MG63 (cell line): Measurements from ENCODE around the gene MYO1G. TPM values are rescaled to one million over a fixed set of nuclear protein-coding genes. Genes with fewer than 3 reads are reported as not detected.
A peak's percentile ranks its signal among the peaks of the same experiment; 100 is the strongest.
"Not testable (repeated sequence)": the region's sequence is repeated elsewhere in the genome, so short reads cannot be mapped to it uniquely, and the experiment has no call there.

Source experiments
- DNase-seq: peaks from one replicate; pipeline ENCODE4 v3.0.0-alpha.2; 2020
- H3K27me3 ChIP-seq: fragments of 250-450 bp; sonication (Bioruptor Pico); 2 replicates; pipeline ENCODE4 v1.5.1; 2020; ENCODE audit warnings: mild to moderate bottlenecking, moderate library complexity
- H3K36me3 ChIP-seq: fragments of 250-450 bp; sonication (Bioruptor Pico); 2 replicates; pipeline ENCODE4 v1.5.1; 2020; ENCODE audit warnings: mild to moderate bottlenecking, moderate library complexity
- H3K4me3 ChIP-seq: fragments of 250-450 bp; sonication (Bioruptor Pico); 2 replicates; pipeline ENCODE4 v1.5.1; 2020; ENCODE audit warnings: mild to moderate bottlenecking, moderate library complexity
- H3K9me3 ChIP-seq: fragments of 250-450 bp; sonication (Bioruptor Pico); 2 replicates; pipeline ENCODE4 v1.5.1; 2020; ENCODE audit warnings: mild to moderate bottlenecking, moderate library complexity
- total RNA-seq: library from RNA; depleted of rRNA; stranded (reverse); fragments of >200 nt; shearing (Covaris generic); gene quantifications from 2 replicates; pipeline ENCODE4 v1.2.3, GENCODE V29; 2014; ENCODE audit warnings: low replicate concordance

Gene MYO1G
- total RNA-seq, 1 experiment from 2014 or later, result 0.03 TPM

DNA sequence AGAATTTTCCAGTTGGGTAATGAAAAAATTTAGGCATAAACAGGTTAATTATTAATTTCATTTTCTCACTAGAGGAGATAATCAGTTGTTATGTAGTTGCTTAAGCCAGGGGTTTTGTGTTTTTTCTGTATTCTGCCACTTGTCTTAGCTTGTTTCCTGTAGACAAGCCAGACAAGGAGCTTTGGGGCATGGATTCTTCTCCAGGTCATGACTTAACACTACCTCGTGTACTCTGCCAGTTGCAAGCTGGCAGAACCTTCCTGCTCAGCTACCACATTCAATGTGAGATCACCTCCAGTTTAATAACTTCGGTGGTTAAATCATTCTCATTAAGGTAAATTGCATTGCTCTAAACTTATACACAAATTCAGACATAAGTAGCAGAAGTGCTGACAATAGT is 23.0 kb upstream of the MYO1G start:
- Histone ChIP-seq H3K27me3 (no peaks in the 10 kb centered on the region), H3K4me3 (peak overlapping the region; percentile 84), H3K9me3 (no peaks in the 10 kb centered on the region), H3K36me3 (peaks cover 7% of the 10 kb centered on the region)
- DNase-seq, result no peak

DNA sequence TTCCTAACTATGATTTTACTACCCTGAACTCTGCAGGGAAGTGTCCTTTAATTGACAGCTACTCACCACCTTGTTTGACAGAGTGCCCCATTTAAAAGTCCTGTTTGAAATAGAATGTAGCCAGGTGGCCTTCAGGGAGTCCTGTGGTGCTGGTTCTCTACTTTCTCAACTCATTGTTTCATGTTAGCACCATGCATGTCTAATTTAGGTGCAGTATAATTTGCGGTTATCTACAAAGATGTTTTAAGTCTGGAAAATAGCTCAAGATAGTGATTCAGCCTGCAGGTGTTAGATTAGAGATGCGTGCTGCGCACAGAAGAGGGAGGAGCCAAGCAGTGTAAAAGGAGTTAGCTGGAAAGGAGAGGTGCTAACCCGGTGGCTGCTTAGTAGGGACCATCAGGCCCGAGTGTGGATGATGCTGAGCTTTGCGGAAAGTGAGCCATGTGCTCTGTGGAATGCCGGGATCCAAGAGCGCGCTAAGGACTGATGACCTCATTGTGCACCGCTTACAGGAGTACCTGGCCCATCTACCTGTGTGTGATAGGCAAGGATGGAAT is 22.4 kb upstream of the MYO1G start:
- Histone ChIP-seq H3K9me3 (no peaks in the 10 kb centered on the region), H3K36me3 (peaks cover 7% of the 10 kb centered on the region), H3K4me3 (peak overlapping the region; percentile 84), H3K27me3 (no peaks in the 10 kb centered on the region)
- DNase-seq, result no peak

- Histone ChIP-seq H3K27me3 (no peaks in the 10 kb centered on the region), H3K4me3 (peak within 1 kb of the TSS; percentile 84), H3K9me3 (no peaks in the 10 kb centered on the region), H3K36me3 (peaks cover 7% of the 10 kb centered on the region)
- DNase-seq, result peak; percentile 68
Measured at GRCh38 chr7:45000093-45001032, 21.5 kb upstream of the MYO1G start, which contains the start of gene CCM2. Gene CCM2, plus strand, starts transcription at chr7:45000201. Its CDS starts 133 bp downstream, at chr7:45000334.

GRCh38 chr7:44999245-45000092 is 20.7 kb upstream of the MYO1G start:
- H3K4me3 ChIP-seq, result peak overlapping the region; percentile 81
- peaks cover 7% of the 10 kb centered on the region for H3K36me3 ChIP-seq
- H3K9me3 ChIP-seq, result no peaks in the 10 kb centered on the region
- DNase-seq, result peak; percentile 99
- H3K27me3 ChIP-seq, result no peaks in the 10 kb centered on the region

GRCh38 chr7:44998153-44998871 is 19.5 kb upstream of the MYO1G start:
- H3K27me3 ChIP-seq, result no peaks in the 10 kb centered on the region
- H3K9me3 ChIP-seq, result no peaks in the 10 kb centered on the region
- no peak for DNase-seq
- peak overlapping the region; percentile 81 for H3K4me3 ChIP-seq
- H3K36me3 ChIP-seq, result peaks cover 7% of the 10 kb centered on the region

DNA sequence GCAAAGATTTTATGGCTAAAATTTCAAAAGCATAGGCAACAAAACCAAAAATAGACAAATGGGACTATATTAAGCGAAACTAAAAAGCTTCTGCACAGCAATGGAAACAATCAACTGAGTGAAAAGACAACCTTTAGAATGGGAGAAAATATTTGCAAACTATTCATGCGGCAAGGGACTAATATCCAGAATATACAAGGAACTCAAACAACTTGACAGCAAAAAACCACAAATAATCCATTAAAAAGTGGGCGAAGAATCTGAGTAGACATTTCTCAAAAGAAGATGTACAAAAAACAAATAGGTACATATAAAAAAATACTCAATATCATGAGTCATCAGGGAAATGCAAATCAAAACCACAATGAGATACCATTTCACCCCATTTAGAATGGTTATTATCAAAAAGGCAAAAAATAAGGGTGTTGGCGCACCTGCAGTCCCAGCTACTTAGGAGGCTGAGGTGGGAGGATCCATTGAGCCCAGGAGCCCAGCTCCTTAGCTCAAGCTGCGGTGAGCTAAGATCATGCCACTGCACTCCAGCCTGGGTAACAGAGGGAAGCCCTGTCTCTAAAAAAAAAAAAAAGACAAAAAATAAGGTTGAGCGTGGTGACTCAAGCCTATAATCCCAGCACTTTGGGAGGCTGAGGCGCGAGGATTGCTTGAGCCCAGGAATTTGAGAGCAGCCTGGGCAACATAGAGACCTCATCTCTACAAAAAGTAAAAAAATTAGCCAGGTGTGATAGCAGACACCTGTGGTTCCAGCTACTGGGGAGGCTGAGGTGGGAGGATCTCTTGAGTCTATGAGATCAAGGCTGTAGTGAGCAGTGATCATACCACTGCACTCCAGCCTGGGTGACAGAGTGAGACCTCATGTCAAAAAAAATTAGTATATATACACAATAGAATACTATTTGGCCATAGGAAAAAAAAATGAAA is 17.0 kb upstream of the MYO1G start:
- no peaks in the 10 kb centered on the region for H3K27me3 ChIP-seq
- no peak overlapping the region for H3K4me3 ChIP-seq
- H3K36me3 ChIP-seq, result no peaks in the 10 kb centered on the region
- no peak for DNase-seq
- H3K9me3 ChIP-seq, result no peaks in the 10 kb centered on the region

DNA sequence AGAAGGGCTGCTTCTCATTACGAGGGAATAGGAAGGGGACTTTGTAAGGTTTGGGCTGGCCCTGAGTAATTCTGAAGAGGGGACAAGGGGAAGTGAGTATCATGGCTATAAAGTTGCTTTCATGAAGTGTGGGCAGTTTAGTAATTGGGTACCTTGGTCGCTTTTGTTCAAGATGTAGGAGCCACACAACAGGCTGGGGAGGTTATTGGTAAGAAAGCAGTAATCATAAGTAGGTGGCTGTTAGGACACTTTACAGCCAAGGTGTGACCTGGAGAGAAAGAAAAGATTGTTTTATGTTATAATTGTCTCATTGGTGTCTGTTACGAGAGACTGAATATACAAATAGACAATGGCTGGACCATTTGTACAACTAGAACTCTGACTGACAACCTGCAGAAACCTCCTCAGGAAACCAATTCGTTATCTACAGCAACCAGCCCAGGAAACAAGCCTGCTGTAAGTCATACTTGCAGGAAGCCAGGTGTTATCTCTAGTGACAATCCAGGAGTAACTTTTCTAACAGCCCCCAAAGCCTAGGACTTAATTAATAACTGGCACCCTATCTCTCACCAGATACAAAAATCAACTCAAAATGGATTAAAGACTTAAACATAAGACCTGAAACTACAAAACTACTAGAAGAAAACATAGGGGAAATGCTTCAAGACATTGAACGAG is 16.2 kb upstream of the MYO1G start:
- Histone ChIP-seq H3K36me3 (no peaks in the 10 kb centered on the region), H3K4me3 (no peak overlapping the region)
- DNase-seq, result no peak

GRCh38 chr7:44992004-44992795 is 13.4 kb upstream of the MYO1G start:
- not testable (repeated sequence) for DNase-seq, H3K4me3 ChIP-seq, H3K27me3 ChIP-seq, H3K36me3 ChIP-seq, H3K9me3 ChIP-seq

More for the DNA sequence above, 16.2 kb upstream of the MYO1G start:
- Histone ChIP-seq H3K9me3 (no peaks in the 10 kb centered on the region), H3K27me3 (no peaks in the 10 kb centered on the region)

GRCh38 chr7:44990109-44991023 is 11.6 kb upstream of the MYO1G start:
- H3K27me3 ChIP-seq, result no peaks in the 10 kb centered on the region
- no peaks in the 10 kb centered on the region for H3K9me3 ChIP-seq
- H3K4me3 ChIP-seq, result no peak overlapping the region
- H3K36me3 ChIP-seq, result peaks cover 10% of the 10 kb centered on the region
- no peak for DNase-seq

GRCh38 chr7:44989132-44989531 is 10.3 kb upstream of the MYO1G start:
- no peak overlapping the region for H3K4me3 ChIP-seq
- H3K9me3 ChIP-seq, result no peaks in the 10 kb centered on the region
- no peak for DNase-seq
- H3K27me3 ChIP-seq, result no peaks in the 10 kb centered on the region
- H3K36me3 ChIP-seq, result peaks cover 22% of the 10 kb centered on the region

GRCh38 chr7:44988701-44989100 is 9.9 kb upstream of the MYO1G start:
- H3K27me3 ChIP-seq, result no peaks in the 10 kb centered on the region
- H3K9me3 ChIP-seq, result no peaks in the 10 kb centered on the region
- no peak overlapping the region for H3K4me3 ChIP-seq
- H3K36me3 ChIP-seq, result peaks cover 27% of the 10 kb centered on the region
- DNase-seq, result no peak

GRCh38 chr7:44987996-44988395 is 9.2 kb upstream of the MYO1G start:
- Histone ChIP-seq H3K27me3 (no peaks in the 10 kb centered on the region), H3K36me3 (peaks cover 34% of the 10 kb centered on the region), H3K9me3 (no peaks in the 10 kb centered on the region), H3K4me3 (no peak overlapping the region)
- no peak for DNase-seq

- Histone ChIP-seq H3K9me3 (no peaks in the 10 kb centered on the region), H3K27me3 (no peaks in the 10 kb centered on the region), H3K36me3 (peaks cover 39% of the 10 kb centered on the region), H3K4me3 (peak overlapping the region; percentile 88)
- no peak for DNase-seq
Measured at GRCh38 chr7:44987457-44987856, 8.6 kb upstream of the MYO1G start.
